CMK (cell line): ENCODE results near the gene JADE2.
"Not testable (repeated sequence)": the region's sequence is repeated elsewhere in the genome, so short reads cannot be mapped to it uniquely, and the experiment has no call there.

Source experiments
- DNase-seq: peaks from one replicate; pipeline ENCODE4 v3.0.0-alpha.2; 2010; ENCODE audit warnings: low read depth

JADE2 gene

GRCh38 chr5:134590992-134591659 lies 65.7 kb downstream of the JADE2 start:
- no peak for DNase-seq

- DNase-seq, result no peak
Measured at GRCh38 chr5:134592141-134592746, 66.8 kb downstream of the JADE2 start.

GRCh38 chr5:134594336-134594735 lies 68.9 kb downstream of the JADE2 start:
- no peak for DNase-seq

GRCh38 chr5:134594797-134595457 lies 69.5 kb downstream of the JADE2 start:
- no peak for DNase-seq

- DNase-seq, result no peak
Measured at GRCh38 chr5:134595458-134595838, 70.0 kb downstream of the JADE2 start.

- not testable (repeated sequence) for DNase-seq
Measured at GRCh38 chr5:134599820-134600219, 74.3 kb downstream of the JADE2 start.

GRCh38 chr5:134600600-134600999 lies 75.1 kb downstream of the JADE2 start:
- no peak for DNase-seq

- DNase-seq, result no peak
Measured at GRCh38 chr5:134603059-134603458, 77.6 kb downstream of the JADE2 start.

GRCh38 chr5:134604908-134605307 lies 79.4 kb downstream of the JADE2 start:
- DNase-seq, result no peak

GRCh38 chr5:134606726-134607125 lies 81.3 kb downstream of the JADE2 start:
- no peak for DNase-seq

- DNase-seq, result no peak
Measured at GRCh38 chr5:134608555-134608954, 83.1 kb downstream of the JADE2 start.

GRCh38 chr5:134609232-134609851 lies 83.9 kb downstream of the JADE2 start:
- no peak for DNase-seq

GRCh38 chr5:134610725-134611124 lies 85.3 kb downstream of the JADE2 start:
- DNase-seq, result no peak

- no peak for DNase-seq
Measured at GRCh38 chr5:134611515-134611914, 86.0 kb downstream of the JADE2 start.

GRCh38 chr5:134614450-134615085 lies 89.1 kb downstream of the JADE2 start:
- no peak for DNase-seq

- no peak for DNase-seq
Measured at GRCh38 chr5:134620634-134621033, 95.2 kb downstream of the JADE2 start.

- DNase-seq, result no peak
Measured at GRCh38 chr5:134625559-134625958, 100.1 kb downstream of the JADE2 start.

- DNase-seq, result no peak
Measured at GRCh38 chr5:134626369-134627014, 101.0 kb downstream of the JADE2 start.
